ENCODE results near the gene PLCB4. TPM values are rescaled to one million over a fixed set of nuclear protein-coding genes. Genes with fewer than 3 reads are reported as not detected.
A peak's percentile ranks its signal among the peaks of the same experiment; 100 is the strongest.

PLCB4 gene
- polyA plus RNA-seq, 1 of the 3 experiments (the other 2 are of a cell fraction): 5.5 TPM

GRCh38 chr20:9200196-9200595, 131.3 kb downstream of the PLCB4 start:
- no peaks in the 10 kb centered on the region for H3K36me3 ChIP-seq (replicated peaks in 1 of 2; ENCODE audit: control insufficient read depth in 1 of 2, insufficient read depth in 2 of 2, low read length in 1 of 2)
- no peak for TF ChIP-seq TAF1 (IDR thresholded peaks at IDR 0.05; ENCODE audit: borderline replicate concordance, low read depth, low read length)
- no peak for TF ChIP-seq EZH2phosphoT487 (IDR thresholded peaks at IDR 0.05; ENCODE audit: borderline replicate concordance, low read depth)
- no peak for TF ChIP-seq FOSL2 (IDR thresholded peaks at IDR 0.05; ENCODE audit: borderline replicate concordance, low read depth)
- no peak for TF ChIP-seq POLR2AphosphoS5 (IDR thresholded peaks at IDR 0.05; ENCODE audit: low read depth, low read length)
- no peak for TF ChIP-seq RAD21 (IDR thresholded peaks at IDR 0.05; ENCODE audit: low read length)
- no peak for TF ChIP-seq EP300 (IDR thresholded peaks at IDR 0.05; ENCODE audit: borderline replicate concordance in 1 of 2, low read depth in 1 of 2, low read length in 1 of 2)
- TF ChIP-seq NFIC (IDR thresholded peaks at IDR 0.05; ENCODE audit: borderline replicate concordance): no peak
- no peak for TF ChIP-seq REST (IDR thresholded peaks at IDR 0.05; ENCODE audit: low read depth, low read length)
- TF ChIP-seq ELF1 (IDR thresholded peaks at IDR 0.05): no peak
- no peak for TF ChIP-seq TCF12 (IDR thresholded peaks at IDR 0.05)
- TF ChIP-seq YY1 (IDR thresholded peaks at IDR 0.05; ENCODE audit: low read depth): no peak
- no peak for TF ChIP-seq CHD2 (IDR thresholded peaks at IDR 0.05; ENCODE audit: low read length, partially characterized antibody)
- no peak for TF ChIP-seq FOXM1 (IDR thresholded peaks at IDR 0.05; ENCODE audit: low read depth)
- no peak for TF ChIP-seq MAX (IDR thresholded peaks at IDR 0.05; ENCODE audit: low read depth)
- no peaks in the 10 kb centered on the region for H3K9me3 ChIP-seq
- H3K4me3 ChIP-seq (ENCODE audit: low read depth in 2 of 2, low read length in 1 of 2): no peak overlapping the region
- ChIA-PET POLR2A (no interaction called here), CTCF (interaction anchor here (1.6 kb wide), 1 partner anchor 8 kb away, joined by 3 read pairs; no protein-coding TSS in a partner anchor)
- peaks cover 11% of the 10 kb centered on the region for H3F3A ChIP-seq (replicated peaks; ENCODE audit: insufficient read depth)
- H4K20me1 ChIP-seq (ENCODE audit: insufficient read depth): no peaks in the 10 kb centered on the region
- 0 out of 2 replicates have a peak, but pooled peaks cover 3% of the 10 kb centered on the region for H3K79me2 ChIP-seq (ENCODE audit: insufficient read depth)
- no peak for DNase-seq
- H3K4me1 ChIP-seq (ENCODE audit: control insufficient read depth in 1 of 2, insufficient read depth in 2 of 2, low read depth in 1 of 2, low read length in 1 of 2): peaks cover 2 to 11% of the 10 kb centered on the region in 2 experiments; a peak in 3 of 4 replicates
- no peak overlapping the region for H2AFZ ChIP-seq (ENCODE audit: low read depth)
- H3K27me3 ChIP-seq (ENCODE audit: insufficient read depth): no peaks in the 10 kb centered on the region
- H3K9ac ChIP-seq: no peak overlapping the region
- 81% methylated on average over 5 of the region's 5 CpGs for WGBS (ENCODE audit: low lambda C conversion rate)
- no peaks in the 10 kb centered on the region for H3K9me2 ChIP-seq
- peak overlapping the region; percentile 30 to 42; a peak in 3 of 4 replicates for H3K27ac ChIP-seq (ENCODE audit: low read depth in 2 of 2, low read length in 1 of 2)
- H3K4me2 ChIP-seq: peak overlapping the region; percentile 15; the same call in 1 of the 2 replicates

GRCh38 chr20:9200620-9201019, 131.7 kb downstream of the PLCB4 start:
- Histone ChIP-seq H3K27ac (ENCODE audit: low read depth in 2 of 2, low read length in 1 of 2) (peak overlapping the region; percentile 30 to 42; a peak in 3 of 4 replicates), H3K9me3 (no peaks in the 10 kb centered on the region), H3K4me2 (peak overlapping the region; percentile 15; the same call in 1 of the 2 replicates), H3K9me2 (no peaks in the 10 kb centered on the region), H3K4me3 (ENCODE audit: low read depth in 2 of 2, low read length in 1 of 2) (no peak overlapping the region), H2AFZ (ENCODE audit: low read depth) (no peak overlapping the region), H3K79me2 (ENCODE audit: insufficient read depth) (0 out of 2 replicates have a peak, but pooled peaks cover 3% of the 10 kb centered on the region), H3K36me3 (replicated peaks in 1 of 2; ENCODE audit: control insufficient read depth in 1 of 2, insufficient read depth in 2 of 2, low read length in 1 of 2) (no peaks in the 10 kb centered on the region), H4K20me1 (ENCODE audit: insufficient read depth) (no peaks in the 10 kb centered on the region), H3K9ac (no peak overlapping the region), H3K27me3 (ENCODE audit: insufficient read depth) (no peaks in the 10 kb centered on the region), H3F3A (replicated peaks; ENCODE audit: insufficient read depth) (peaks cover 11% of the 10 kb centered on the region), H3K4me1 (ENCODE audit: control insufficient read depth in 1 of 2, insufficient read depth in 2 of 2, low read depth in 1 of 2, low read length in 1 of 2) (peaks cover 2 to 11% of the 10 kb centered on the region in 2 experiments; a peak in 3 of 4 replicates)
- ChIA-PET POLR2A (no interaction called here), CTCF (interaction anchor here (0.7 to 1.6 kb wide), 2 partner anchors 9 to 374 kb away, joined by 3 read pairs; no protein-coding TSS in a partner anchor)
- DNase-seq: no peak
- 0 out of 2 replicates have a peak, but pooled peaks have one; percentile 26 for TF ChIP-seq ZBTB33 (IDR thresholded peaks at IDR 0.05; ENCODE audit: borderline replicate concordance, low read depth)
- TF ChIP-seq TAF1 (IDR thresholded peaks at IDR 0.05; ENCODE audit: borderline replicate concordance, low read depth, low read length): no peak
- TF ChIP-seq JUND (IDR thresholded peaks at IDR 0.05): peak; percentile 85
- TF ChIP-seq PBX3 (IDR thresholded peaks at IDR 0.05): peak; percentile 97
- TF ChIP-seq NFIC (IDR thresholded peaks at IDR 0.05; ENCODE audit: borderline replicate concordance): peak; percentile 63
- TF ChIP-seq TCF12 (IDR thresholded peaks at IDR 0.05): peak; percentile 87
- TF ChIP-seq POLR2AphosphoS5 (IDR thresholded peaks at IDR 0.05; ENCODE audit: low read depth, low read length): no peak; the same call in 1 of the 2 replicates
- TF ChIP-seq TEAD4 (IDR thresholded peaks at IDR 0.05; ENCODE audit: borderline replicate concordance, insufficient read depth): peak; percentile 69; the same call in 1 of the 2 replicates
- peak; percentile 77 for TF ChIP-seq FOSL2 (IDR thresholded peaks at IDR 0.05; ENCODE audit: borderline replicate concordance, low read depth)
- peak in 1 of 2 experiments; percentile 84; a peak in 2 of 4 replicates for TF ChIP-seq EP300 (IDR thresholded peaks at IDR 0.05; ENCODE audit: borderline replicate concordance in 1 of 2, low read depth in 1 of 2, low read length in 1 of 2)
- no peak for TF ChIP-seq SIN3A (IDR thresholded peaks at IDR 0.05; ENCODE audit: borderline replicate concordance, low read depth, low read length)
- TF ChIP-seq GABPA (IDR thresholded peaks at IDR 0.05; ENCODE audit: low read depth): 0 out of 2 replicates have a peak, but pooled peaks have one; percentile 8
- 0 out of 2 replicates have a peak, but pooled peaks have one; percentile 44 for TF ChIP-seq MEF2A (IDR thresholded peaks at IDR 0.05; ENCODE audit: borderline replicate concordance, low read depth)
- WGBS (ENCODE audit: low lambda C conversion rate): 50% methylated on average over 1 of the region's 1 CpG

Measured in SK-N-SH (cell line).